T-helper 1 cell treated with Interleukin-12 subunit alpha and Interleukin-12 subunit beta and Interleukin-4 antibody, amounts not matched to agents 30 ng/mL and 1 ng/mL, for 36 hours (primary cell): ENCODE data around the gene DST. TPM values are rescaled to one million over a fixed set of nuclear protein-coding genes. Genes with fewer than 3 reads are reported as not detected.

ENCODE experiments used
- intact Hi-C: fragments of 100-400 bp; cut with micrococcal nuclease; formaldehyde crosslinking; loops from one replicate; pipeline ENCODE4 v1.15.1; 2024
- total RNA-seq: library from RNA; stranded (reverse); gene quantifications from 2 replicates; pipeline ENCODE4 v1.2.3, GENCODE V29; 2022

Gene DST
- total RNA-seq, 1 donor from 2014 or later: 13.0 TPM

DNA sequence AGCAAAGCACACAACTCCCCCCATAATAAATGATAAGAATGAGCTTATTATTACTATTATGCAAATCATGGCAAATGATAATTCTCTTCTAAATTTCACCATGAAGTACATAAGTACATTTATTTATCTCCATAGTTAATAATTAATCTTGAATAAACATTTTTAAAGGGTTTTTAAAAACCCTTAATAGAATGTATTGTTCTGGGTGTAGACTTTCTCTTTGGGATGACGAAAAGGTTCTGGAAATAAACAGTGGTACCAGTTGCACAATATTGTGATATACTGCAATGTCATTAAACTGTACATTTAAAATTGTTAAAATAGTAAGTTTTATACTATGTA, 18.0 kb downstream of the DST start:
- intact Hi-C loops: no loop called here

DNA sequence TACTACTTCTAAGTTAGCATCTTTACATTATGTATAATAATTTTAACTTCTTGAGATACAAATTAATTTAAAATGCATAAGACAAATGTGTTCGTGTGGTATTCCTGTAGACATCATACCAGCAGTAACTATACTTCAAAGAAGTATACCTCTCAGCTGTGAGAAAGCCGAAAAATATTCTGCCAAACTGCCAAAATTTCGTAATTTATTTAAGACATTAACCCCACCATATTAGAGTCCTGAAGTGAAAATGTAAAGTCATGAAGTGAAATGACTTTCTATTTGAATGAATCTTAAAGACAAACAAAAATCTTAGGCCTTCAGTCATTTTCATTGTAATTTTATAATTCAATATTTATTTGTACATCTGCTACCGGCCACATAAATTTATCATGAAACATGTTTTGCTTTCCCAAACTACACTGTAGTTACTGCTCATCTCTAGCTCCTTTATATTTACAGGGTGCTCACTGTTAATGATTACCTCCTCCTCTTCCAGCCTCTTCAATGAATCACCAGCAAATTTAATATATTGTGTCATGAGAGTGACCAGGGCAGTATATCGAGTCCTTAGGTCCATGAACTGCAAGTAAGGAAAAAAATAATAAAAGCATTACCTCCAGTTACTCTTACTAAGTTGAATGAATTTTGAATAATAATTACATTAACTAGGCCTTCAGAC, 18.5 kb downstream of the DST start:
- intact Hi-C loops: no loop called here

DNA sequence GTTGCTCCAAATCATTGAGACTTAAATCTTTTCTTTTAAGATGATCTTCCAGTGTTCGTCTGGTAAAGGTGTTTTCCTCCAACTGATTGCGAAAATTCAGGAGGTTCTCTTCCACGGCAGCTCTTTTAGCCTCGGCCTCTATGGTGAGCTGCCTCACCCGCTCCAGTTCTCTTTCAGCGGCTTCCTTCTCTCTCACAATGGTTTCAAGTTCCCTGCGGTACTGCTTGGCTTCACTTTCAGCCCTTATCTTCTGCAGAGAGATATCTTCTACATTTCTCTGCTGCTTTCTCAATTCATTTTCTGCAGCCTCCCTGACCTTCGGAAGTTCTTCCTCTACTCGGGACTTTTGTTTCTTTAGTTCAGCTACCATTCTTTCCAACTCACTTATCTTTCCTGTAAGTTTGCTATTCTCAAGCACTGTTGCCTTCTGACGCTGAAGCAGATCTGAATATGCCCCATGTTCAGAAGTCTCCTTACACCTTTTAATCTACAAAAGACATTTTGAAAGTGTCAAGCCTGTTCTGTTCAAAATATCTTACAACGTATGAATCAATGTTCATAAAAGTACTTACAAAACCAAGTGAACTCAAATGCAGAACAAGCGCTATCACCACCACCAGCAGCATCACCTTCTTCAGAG, 22.3 kb downstream of the DST start:
- intact Hi-C loops: no loop called here

DNA sequence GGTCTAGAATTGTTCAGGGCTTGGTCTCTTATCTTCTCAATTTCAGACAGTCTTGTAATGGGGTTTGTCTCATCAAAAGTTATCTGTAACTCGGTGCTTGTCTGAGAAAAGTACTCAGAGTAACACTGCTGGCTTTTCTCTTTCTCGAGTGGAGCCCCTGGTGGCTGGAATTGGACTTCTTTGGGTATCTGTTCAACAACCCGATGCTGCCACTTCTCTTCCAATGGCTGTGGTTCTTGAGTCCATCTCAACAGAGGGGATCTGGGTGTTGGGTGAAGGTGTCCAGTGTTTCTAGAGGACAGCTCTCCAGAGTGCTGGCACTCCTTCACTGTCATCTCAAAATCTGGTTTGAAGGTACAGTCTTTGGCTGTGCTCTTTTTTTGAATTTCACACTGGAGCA, 24.6 kb downstream of the DST start:
- intact Hi-C loops: no loop called here

DNA sequence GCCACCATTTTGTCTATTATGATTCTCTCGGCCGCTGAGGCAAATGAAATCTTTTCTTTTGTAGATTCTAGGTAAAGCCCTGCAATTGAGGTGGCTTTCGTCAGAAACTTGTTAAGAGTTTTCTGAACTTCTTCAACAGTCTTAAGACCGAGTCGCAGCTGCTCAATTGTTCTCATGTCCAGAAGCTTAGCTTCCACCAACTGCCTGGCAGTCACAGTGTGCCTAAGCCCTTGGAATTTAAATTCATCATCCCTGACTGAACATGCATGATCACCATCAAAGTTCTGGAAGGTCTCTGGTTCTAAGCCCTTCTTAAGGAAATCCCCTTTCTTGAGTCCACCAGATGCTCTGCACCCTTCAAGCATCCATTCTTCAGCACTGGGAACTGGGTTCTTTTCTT, 25.7 kb downstream of the DST start:
- intact Hi-C loops: no loop called here

DNA sequence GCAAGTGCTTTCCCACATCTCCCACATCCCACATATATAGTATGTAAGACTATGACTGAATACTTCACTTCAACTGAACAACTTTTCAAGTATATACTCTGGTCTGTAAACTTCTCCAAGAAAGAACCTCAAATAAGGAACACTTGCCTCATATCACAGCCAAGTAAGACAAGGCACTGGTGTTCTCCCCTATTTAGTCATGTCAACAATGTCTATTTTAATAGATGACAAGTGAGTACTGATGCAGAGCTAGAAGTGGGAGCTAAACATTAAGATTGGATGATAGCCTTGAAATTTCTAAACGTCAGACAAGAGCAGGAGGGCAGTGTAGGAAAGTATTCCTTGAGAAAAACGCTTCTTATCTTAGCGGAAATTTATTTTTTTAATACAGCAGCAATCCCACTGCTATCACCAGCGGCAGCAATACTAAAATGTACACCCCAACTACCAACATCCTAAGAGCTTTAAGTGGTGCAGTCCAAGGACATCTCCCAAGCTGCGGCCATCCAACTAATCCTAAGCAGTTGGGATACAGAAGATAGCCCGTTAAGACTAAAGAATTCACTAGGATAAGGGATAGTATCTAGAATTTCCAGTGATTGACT, 29.3 kb downstream of the DST start:
- intact Hi-C loops: no loop called here

DNA sequence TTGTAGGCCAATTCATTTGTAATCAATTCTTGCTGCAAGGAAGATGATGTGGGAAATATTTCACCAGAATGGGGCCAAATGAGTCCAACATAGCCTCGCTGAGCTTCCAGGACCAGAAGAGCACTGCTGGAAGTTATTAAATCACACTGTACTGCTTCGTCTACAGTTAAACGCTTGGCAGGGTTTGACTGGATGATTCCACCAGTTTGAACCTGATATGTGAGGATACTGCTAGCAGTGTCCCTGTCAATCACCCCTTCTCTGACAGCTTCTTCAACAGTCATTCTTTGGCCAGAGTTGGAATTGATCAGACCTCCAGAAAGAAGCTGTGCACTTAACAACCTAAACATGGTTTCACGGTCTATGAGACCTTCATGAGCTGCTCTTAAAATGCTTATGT, 34.4 kb downstream of the DST start:
- intact Hi-C loops: no loop called here

DNA sequence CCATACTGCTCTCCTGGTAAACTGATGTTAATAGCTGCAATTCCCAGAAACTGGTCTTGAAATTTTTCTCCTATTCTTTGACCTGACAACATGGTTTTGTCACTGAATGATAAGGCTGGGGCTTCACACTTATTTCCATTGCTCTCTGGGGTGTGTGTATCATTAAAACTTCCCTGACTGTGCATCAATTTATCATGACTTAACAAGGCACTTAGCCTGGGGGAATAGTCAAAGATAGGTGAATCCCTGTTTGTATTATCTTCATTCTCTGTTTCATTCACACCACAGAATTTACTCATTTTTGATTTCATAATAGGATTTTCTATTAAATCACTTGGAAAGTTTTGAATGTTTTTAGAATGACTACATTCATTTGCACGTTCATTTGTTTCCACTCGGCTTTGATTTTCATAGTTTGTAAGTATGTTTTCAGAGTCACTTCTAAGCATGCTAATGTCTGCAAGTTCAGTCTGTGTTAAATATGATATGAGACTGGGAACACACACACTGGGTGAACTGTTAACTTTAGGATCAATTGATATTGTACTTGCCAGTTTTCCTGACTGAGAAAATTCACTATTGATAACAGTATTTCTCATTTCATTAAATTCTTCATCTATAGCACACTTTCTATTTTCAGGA, 35.5 kb downstream of the DST start:
- intact Hi-C loops: no loop called here

DNA sequence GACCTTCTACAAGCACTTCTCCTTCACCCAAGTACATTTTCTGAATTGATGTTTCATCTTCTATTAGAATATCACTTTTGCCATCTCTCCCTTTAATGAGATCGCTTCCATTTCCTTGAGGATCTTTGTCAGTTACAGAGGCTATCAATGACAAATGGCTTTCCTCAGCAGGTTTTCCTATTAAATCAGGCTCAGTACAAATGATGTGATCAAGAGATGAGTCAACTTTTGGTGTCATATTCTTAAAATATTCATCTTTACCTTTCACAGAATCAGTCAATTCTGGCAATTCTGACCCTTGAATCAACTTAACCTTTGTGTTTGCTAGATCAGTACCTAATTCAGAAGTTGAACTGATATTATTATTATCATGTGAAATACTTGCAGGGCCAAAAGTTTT, 37.3 kb downstream of the DST start:
- intact Hi-C loops: no loop called here

DNA sequence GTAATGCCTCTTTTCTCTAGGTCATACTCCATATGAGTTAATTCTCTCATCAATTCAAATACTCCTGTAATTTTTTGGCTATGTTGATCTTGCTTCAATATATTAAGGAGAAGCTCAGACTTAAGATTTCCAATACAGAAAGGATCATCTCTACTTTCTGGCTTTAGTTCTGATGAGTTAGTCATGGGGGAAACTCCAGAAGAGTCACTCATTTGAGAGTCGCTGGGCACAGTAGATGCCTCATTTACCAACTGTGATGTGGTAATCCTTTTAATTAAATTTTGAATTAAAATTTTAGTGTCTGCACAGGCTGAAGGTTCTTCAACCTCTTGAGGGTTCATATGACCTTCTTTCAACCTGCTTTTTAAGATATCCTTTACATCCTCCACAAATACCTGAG, 38.5 kb downstream of the DST start:
- intact Hi-C loops: no loop called here

DNA sequence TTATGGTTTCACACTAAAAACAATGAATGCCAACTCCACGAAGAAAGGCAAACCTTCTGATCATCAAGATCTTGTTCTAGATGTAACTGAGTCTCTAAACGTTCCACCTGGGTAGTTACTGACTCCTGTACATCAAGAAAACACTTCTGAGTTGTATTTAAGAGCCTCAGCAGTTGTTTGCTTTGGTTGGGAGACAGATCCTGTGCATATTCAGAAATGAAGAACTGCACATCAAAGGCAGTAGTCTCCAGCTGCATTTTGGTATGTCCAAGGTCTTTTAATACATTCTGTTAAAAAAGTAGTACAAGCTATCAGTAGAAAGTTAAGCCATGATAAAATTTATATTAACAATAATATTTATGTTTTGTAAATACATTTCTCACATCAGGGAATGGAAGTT, 41.3 kb downstream of the DST start:
- intact Hi-C loops: no loop called here

DNA sequence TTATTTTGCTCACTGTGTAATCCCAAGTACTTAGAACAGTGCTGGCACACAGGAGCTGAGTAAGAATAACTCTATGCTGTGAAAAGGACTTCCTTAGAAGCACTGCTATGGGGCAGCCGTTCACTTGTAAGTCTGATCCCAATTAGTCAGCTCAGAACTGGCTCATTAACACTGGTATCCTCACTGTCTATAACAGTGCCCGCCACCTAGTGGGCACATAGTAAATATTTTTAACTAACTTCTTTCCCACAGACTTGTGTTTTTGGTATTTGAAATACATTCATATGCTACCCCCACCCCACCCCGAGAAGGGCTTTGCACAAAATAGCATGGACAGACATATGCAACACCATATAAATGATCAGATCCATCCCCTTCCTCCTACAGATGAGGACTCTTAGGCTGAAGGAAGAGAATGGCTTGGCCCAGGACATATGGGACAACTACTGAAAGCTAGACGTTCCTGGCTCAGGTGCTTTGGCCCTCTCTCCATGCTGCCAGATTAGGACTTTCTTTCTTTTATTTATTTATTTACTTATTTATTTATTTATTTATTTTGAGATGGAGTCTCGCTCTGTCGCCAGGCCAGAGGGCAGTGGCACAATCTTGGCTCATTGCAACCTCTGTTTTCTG, 47.1 kb downstream of the DST start:
- intact Hi-C loops: loop anchor here (1.0 to 10.0 kb wide), 4 partner anchors 104 to 1151 kb away; no protein-coding TSS in a partner anchor

DNA sequence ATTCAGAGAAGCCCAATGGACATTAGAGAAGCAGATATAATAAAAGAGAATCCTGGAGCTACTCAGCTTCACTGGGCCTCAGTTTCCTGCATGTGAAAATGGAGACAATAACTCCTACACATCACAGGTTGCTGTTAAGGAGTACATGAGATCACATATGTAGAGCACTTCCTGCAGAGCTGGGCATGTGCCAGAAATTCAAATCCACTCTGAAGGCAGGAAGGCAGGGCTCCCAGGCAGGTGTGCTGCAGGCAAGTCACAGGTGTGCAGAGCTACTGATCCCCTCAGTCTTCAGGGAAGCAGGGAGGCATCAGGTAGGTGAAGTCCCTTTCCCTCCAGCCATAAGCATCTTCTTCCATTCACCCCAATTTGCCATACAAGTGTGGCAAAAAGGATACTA, 48.0 kb downstream of the DST start:
- intact Hi-C loops: loop anchor here (1.0 to 10.0 kb wide), 4 partner anchors 105 to 1150 kb away; no protein-coding TSS in a partner anchor

DNA sequence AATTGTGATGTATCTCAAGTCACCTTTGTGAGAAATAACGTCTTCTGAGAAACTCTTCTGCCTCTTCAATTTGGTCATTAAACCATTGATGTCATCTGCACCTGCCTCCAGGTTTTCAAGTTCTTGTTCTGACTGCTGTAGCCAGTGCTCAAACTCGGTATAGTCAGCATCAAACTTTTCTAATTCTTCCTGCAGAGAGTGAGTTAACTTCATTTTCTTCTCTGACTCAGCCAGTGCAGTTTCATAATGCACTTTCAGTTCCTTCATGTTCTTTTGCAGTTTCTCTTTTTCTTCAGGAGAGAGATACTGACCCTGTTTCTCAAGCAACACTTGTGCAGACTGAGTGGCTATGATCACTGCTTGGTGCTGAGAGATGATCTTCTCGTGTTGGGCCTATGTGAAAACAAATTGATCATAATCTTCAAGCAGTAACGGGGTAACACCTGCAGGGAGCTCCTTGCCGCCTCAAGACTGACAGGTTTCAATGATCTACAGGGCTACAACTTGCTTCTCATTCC, 48.8 kb downstream of the DST start:
- intact Hi-C loops: loop anchor here (1.0 to 10.0 kb wide), 7 partner anchors 52 to 1149 kb away; no protein-coding TSS in a partner anchor

DNA sequence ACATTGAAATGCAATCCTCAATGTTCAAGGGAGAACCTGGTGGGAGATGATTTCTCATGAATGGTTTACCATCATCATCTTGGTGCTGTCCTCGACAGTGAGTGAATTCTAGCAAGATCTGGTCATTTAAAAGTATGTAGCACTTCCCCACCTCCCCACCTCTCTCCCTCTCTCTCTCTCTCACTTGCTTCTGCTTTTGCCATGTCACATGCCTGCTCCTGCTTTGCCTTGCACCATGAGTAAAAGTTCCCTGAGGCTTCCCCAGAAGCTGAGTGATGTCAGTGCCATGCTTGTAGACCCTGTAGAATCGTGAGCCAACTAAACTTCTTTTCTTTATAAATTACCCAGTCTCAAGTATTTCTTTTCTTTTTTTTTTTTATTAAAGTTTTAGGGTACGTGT, 60.5 kb downstream of the DST start:
- intact Hi-C loops: no loop called here

DNA sequence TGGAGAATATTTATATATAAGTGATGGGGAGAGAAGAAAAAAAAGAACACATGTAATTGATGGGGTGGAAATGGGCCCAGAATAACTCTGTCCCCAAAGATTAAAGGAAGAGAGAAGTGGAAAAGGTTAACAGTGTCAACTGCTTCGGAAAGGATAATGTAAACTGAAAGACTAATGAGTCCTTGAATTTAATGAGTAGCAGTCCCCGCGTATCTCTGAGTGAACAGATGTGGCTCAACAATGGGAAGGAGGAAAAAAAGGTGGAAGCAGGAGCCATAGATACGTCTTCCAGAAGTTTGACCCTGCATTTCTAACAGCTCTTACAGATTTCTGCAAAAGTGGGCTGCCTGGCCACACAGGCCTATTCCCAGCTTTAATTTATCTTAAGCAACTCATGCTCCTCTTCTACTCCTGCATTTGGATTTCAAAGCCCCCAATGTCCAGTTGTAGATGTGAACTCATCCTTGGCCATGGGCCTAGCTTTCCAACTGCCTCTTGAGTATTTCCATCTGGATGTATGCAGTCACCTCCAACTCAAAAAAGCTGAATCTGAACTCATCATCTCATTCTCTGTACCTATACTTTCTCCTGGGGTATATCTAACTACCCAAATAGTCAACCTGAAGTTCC, 61.3 kb downstream of the DST start:
- intact Hi-C loops: no loop called here

DNA sequence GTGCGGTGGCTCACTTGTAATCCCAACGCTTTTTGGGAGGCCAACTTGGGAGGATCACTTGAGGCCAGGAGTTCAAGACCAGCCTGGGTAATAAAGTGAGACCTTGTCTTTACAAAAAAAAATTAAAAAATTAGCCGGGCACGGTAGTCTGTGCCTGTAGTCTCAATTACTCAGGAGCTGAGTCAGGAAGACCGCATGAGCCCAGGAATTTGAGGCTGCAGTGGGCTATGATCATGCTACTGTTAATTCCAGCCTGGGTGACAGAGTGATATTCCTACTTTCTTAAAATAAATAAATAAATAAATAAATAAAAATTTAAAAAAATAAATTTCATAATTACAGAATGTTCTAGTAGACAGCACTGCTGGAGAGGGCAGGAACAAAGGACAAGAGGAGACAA, 62.4 kb downstream of the DST start:
- intact Hi-C loops: no loop called here

DNA sequence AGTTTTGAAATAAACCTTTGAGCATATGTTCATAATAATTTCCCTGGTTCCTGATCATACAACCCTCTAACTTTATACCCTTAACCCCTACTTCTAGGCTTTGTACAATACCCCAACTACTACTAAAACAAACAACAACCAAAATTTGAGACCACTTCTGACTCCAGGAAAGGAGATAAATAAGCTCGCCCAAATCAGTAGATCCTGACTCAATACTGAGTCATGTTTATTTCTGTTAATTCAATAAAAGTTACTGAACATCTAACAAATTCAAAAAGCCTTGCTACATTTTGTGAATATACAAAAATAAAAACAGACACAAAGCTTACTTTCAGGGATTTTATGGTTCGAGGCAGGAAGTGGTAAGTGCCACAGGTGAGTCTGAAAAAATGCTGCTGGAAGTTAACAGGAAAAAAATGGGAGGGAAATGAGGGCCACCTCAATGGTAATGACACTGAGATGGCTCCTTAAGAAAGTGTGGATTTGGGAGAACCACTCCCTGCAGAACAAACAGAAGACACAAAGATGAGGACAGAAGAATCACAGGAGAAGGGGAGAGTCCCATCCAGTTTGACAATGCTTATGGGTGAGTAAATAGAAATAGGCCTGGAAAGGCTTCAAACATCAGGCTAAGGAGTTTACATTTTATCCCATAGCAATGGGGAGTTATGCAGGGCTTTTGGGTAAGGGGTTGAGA, 63.4 kb downstream of the DST start:
- intact Hi-C loops: no loop called here

DNA sequence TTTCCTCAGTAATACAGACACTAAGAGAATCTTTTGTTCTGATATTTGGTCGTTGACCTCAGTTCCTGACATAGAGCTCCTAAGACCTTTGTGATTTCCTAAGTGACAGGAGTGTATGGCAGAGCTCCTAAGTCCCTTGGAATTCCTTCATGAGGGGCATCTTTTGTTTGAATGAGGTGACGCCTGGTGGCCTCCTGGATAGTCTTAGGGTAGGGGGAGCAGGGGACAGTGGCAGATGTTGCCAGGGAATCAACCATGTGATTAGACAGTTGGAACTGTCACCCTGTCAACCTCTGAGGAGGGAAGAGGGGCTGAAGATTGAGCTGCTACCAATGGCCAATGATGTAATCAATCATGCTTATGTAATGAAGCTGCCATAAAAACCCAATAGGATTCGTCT, 67.0 kb downstream of the DST start:
- intact Hi-C loops: no loop called here

DNA sequence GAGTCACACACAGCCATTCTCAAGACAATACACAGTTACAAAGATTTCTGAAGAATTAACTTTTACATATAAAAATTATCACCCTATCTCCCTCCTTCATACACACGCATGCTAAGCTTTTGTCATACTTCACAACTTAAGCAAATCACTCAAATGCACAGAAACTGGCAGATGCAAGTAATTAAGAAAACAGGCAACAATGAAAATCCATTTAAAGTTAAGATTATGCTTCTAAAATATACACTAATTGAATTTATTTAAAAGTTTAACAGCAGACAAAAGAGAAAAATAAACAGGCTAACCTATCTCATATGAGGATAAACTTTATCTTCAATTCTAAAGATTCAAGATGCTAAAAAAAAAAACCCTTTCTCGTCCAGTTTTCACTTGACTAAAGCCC, 68.4 kb downstream of the DST start:
- intact Hi-C loops: no loop called here

DNA sequence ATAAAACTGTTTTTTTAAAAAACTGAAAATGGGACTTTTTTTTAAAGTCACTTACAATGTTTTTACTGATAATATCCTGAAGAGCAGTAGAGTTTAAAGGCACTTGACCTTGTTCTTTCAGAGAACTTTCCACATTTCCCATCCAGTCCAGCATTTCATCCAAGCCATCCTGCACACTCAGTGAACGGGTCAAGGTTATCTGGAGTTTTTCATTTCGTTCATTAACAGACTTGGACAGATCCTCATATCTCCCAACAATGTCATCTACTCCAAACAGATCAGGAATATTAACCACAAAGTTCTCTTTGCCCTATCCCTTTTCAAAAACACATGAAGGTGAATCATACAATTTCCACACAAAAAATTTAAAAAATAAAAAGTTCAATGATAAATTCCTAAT, 69.1 kb downstream of the DST start:
- intact Hi-C loops: no loop called here
